ENCODE measurements around the gene EXOC4.

GRCh38 chr7:133314084-133314483, 61.2 kb downstream of the EXOC4 start:
- TF ChIP-seq EZH2 (IDR thresholded peaks at IDR 0.05; ENCODE audit: borderline replicate concordance, low read depth, low read length, severe bottlenecking) (no peak), CTCF (IDR thresholded peaks at IDR 0.05; ENCODE audit: extremely low read depth in 1 of 2, insufficient read depth in 1 of 2, low read depth in 1 of 2, low read length in 2 of 2) (no peak)
